Effector memory CD8-positive, alpha-beta T cell (primary cell): ENCODE measurements around the gene FOXC1.

ENCODE experiments used
- ATAC-seq: fragments of 150-1000 bp; cut with Tn5 transposase; replicated peaks from 2 replicates; pipeline ENCODE4 v1.10.0; 2021; ENCODE audit warnings: mild to moderate bottlenecking, moderate library complexity
- DNase-seq, 3 experiments: peaks; one replicate each; pipeline ENCODE4 v3.0.0; 2021
- H3K27ac Mint-ChIP-seq, 2 donors: one replicate each; pipeline ENCODE4 v1.8.0; 2022; ENCODE audit warnings: mild to moderate bottlenecking in 2 of 2, mixed read lengths in 2 of 2, moderate library complexity in 2 of 2
- H3K27me3 Mint-ChIP-seq, 2 donors: one replicate each; pipeline ENCODE4 v1.8.0; 2022; ENCODE audit warnings: mixed read lengths in 2 of 2
- H3K36me3 Mint-ChIP-seq: one replicate; pipeline ENCODE4 v1.8.0; 2022; ENCODE audit warnings: mild to moderate bottlenecking, moderate library complexity, mixed read lengths; ENCODE audit not compliant: insufficient read depth
- H3K4me1 Mint-ChIP-seq, 2 donors: one replicate each; pipeline ENCODE4 v1.8.0; 2022; ENCODE audit warnings: low read depth in 2 of 2, mixed read lengths in 2 of 2
- H3K4me3 Mint-ChIP-seq, 2 donors: one replicate each; pipeline ENCODE4 v1.8.0; 2022; ENCODE audit warnings: mild to moderate bottlenecking in 2 of 2, mixed read lengths in 2 of 2, moderate library complexity in 2 of 2
- H3K9me3 Mint-ChIP-seq, 2 donors: one replicate each; pipeline ENCODE4 v1.8.0; 2022; ENCODE audit warnings: mixed read lengths in 2 of 2

The FOXC1 gene

GRCh38 chr6:1622220-1622850, 12.6 kb downstream of the FOXC1 start:
- DNase-seq (no peak), ATAC-seq (no peak)
- peaks cover 52 to 72% of the 10 kb centered on the region in 2 donors for H3K27me3 Mint-ChIP-seq
- no peaks in the 10 kb centered on the region for H3K9me3 Mint-ChIP-seq
- peaks cover 10 to 16% of the 10 kb centered on the region in 2 donors for H3K4me1 Mint-ChIP-seq
- H3K4me3 Mint-ChIP-seq: no peak overlapping the region
- H3K27ac Mint-ChIP-seq: no peak overlapping the region
- no peaks in the 10 kb centered on the region for H3K36me3 Mint-ChIP-seq

- H3K4me1 Mint-ChIP-seq: peaks cover 10 to 16% of the 10 kb centered on the region in 2 donors
- H3K9me3 Mint-ChIP-seq: no peaks in the 10 kb centered on the region
- peaks cover 52 to 72% of the 10 kb centered on the region in 2 donors for H3K27me3 Mint-ChIP-seq
- ATAC-seq: no peak
- no peaks in the 10 kb centered on the region for H3K36me3 Mint-ChIP-seq
- H3K27ac Mint-ChIP-seq: no peak overlapping the region
- H3K4me3 Mint-ChIP-seq: peak overlapping the region in 1 of 2 donors; percentile 48
- no peak for DNase-seq
Observed at GRCh38 chr6:1622851-1623768, 13.4 kb downstream of the FOXC1 start.

DNA sequence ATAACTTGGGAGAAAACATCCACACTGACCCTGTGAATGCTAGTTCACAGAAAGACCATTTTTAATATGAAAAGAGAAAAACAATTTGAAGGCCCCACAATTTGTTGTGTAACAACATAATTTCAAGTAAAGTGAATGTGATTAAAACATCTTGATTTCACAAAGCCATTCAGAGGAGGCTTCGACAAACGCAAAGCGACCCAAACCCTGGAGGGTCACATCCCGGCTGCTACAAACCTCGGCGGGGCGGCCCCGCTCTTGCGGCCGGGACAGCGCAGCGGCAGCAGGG, 14.0 kb downstream of the FOXC1 start:
- Mint-ChIP-seq H3K9me3 (no peaks in the 10 kb centered on the region), H3K27ac (no peak overlapping the region), H3K4me3 (peak overlapping the region in 1 of 2 donors; percentile 48), H3K4me1 (peaks cover 7 to 16% of the 10 kb centered on the region in 2 donors), H3K36me3 (no peaks in the 10 kb centered on the region), H3K27me3 (peaks cover 53 to 72% of the 10 kb centered on the region in 2 donors)
- DNase-seq: no peak
- no peak for ATAC-seq

DNA sequence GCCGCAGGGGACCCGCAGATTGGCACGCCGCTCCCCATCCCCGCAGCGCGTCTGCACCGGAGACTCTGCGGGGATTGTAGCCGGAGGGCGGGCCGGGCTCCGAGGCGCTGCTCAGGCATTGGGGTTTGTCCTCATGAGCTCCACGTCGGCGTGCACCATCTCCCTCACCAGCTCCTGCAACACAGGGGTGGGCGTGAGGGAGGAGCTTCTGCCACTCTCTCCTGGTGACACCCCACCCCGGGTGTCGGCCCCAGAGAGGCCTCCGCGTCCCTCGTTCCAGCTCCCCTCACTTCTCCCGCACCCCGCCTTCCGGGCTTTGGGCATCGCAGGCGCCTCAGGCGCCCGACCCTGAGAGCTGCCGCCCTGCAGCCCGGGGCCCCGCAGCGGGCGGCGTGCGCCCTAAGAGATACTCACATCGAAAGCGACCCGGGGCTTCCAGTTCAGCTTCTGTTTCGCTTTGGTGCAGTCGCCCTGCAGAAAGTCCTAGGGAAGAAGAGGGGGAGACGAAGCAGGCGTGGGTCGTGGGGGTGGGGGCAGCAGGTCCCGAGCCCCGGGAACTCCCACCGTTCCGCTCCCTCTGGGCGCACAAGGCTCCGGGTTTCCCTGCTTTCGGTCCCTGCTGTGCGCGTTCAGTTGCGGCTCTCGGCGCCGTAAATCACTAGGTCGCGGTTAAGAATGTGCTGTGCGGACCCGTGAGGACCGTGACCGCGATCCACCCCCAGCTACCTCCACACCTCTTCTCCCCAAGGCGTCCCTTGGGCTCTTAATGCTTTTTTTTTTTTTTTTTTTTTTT, 14.5 kb downstream of the FOXC1 start:
- H3K27ac Mint-ChIP-seq: no peak overlapping the region
- DNase-seq: no peak
- H3K27me3 Mint-ChIP-seq: peaks cover 59 to 73% of the 10 kb centered on the region in 2 donors
- ATAC-seq: no peak
- H3K4me1 Mint-ChIP-seq: peaks cover 7 to 16% of the 10 kb centered on the region in 2 donors
- H3K9me3 Mint-ChIP-seq: no peaks in the 10 kb centered on the region
- no peaks in the 10 kb centered on the region for H3K36me3 Mint-ChIP-seq
- peak overlapping the region; percentile 33 to 79 for H3K4me3 Mint-ChIP-seq

DNA sequence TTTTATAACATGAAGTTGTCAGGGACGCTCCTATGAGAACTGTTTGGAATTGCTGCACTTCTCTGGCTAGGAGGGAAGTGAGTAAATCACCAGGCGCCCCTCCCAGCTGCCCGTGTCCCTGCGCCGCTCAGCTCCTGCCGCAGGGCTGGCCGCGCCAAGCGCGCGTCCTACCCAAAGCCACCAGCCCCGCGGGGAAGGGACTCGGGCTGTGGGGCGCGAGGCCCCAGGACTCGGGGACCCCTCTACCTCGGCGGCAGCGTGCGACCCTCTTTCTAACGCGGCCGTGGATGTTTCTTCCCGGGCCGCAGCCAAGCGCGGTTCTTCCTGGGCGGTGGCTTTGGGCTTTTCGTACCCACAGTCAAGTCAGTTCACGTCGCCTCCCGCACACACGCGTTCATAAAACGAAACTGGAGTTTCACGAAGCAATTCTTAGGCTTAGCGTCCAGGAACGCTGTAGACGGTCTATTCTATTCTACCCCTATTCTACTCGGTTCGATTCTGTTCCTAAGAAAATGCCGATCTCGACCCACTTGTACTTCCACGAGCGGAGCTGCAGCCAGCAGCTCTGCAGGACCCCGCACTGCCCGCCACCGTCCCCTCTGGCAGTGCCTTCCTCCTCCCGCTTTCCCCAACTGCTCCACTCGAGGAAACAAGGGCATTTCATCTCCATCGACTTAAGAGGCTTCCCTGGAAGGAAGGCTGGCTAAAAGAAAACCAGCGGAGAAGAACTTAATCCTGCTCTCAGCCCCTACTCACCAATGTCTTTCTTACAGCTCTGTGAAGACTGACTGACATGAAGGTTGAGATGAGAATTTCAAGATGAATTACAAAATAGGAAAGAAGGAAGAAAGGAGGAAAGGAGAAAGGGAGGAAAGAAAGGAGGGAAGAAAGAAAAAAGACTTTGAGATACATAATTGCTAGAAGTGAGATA, 15.4 kb downstream of the FOXC1 start:
- Mint-ChIP-seq H3K27ac (no peak overlapping the region), H3K27me3 (peaks cover 64 to 82% of the 10 kb centered on the region in 2 donors), H3K36me3 (no peaks in the 10 kb centered on the region), H3K4me1 (peaks cover 7 to 16% of the 10 kb centered on the region in 2 donors), H3K9me3 (no peaks in the 10 kb centered on the region), H3K4me3 (peak overlapping the region; percentile 75 to 79)
- ATAC-seq: peak; percentile 44
- DNase-seq: no peak

GRCh38 chr6:1625794-1626435, 16.2 kb downstream of the FOXC1 start:
- Mint-ChIP-seq H3K36me3 (no peaks in the 10 kb centered on the region), H3K27me3 (peaks cover 69 to 89% of the 10 kb centered on the region in 2 donors), H3K4me1 (peaks cover 7 to 16% of the 10 kb centered on the region in 2 donors), H3K9me3 (no peaks in the 10 kb centered on the region), H3K27ac (no peak overlapping the region), H3K4me3 (peak overlapping the region; percentile 75 to 79)
- DNase-seq: no peak
- no peak for ATAC-seq

DNA sequence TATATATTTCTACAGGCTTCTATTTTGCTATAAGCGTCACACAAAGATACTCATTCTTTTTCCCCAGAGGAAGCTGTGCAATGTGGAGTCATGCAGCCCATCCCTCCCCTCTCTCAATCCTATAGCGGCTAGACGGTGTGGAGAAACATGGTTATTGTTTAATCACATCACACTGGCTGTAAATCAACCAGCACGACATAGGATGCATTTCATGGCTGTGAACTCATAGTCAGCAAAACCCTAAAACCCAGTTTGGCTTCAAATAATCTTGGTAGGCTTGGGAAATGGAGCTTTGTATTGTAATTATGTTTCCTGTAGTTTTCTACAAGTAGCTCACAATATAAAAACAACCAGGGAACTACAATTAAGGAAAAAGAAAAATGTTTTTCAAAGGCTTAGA, 16.8 kb downstream of the FOXC1 start:
- H3K9me3 Mint-ChIP-seq: no peaks in the 10 kb centered on the region
- peak overlapping the region; percentile 75 to 79 for H3K4me3 Mint-ChIP-seq
- ATAC-seq (no peak), DNase-seq (no peak)
- H3K27me3 Mint-ChIP-seq: peaks cover 69 to 86% of the 10 kb centered on the region in 2 donors
- H3K27ac Mint-ChIP-seq: no peak overlapping the region
- H3K4me1 Mint-ChIP-seq: peaks cover 7 to 16% of the 10 kb centered on the region in 2 donors
- H3K36me3 Mint-ChIP-seq: no peaks in the 10 kb centered on the region

- DNase-seq (no peak), ATAC-seq (no peak)
- Mint-ChIP-seq H3K4me3 (no peak overlapping the region), H3K27me3 (peaks cover 58 to 71% of the 10 kb centered on the region in 2 donors), H3K4me1 (peaks cover 7 to 16% of the 10 kb centered on the region in 2 donors), H3K27ac (no peak overlapping the region), H3K9me3 (no peaks in the 10 kb centered on the region), H3K36me3 (no peaks in the 10 kb centered on the region)
Observed at GRCh38 chr6:1627827-1628560, 18.3 kb downstream of the FOXC1 start.

GRCh38 chr6:1629316-1629715, 19.6 kb downstream of the FOXC1 start:
- Mint-ChIP-seq H3K4me1 (peaks cover 7 to 17% of the 10 kb centered on the region in 2 donors), H3K27me3 (peaks cover 53 to 77% of the 10 kb centered on the region in 2 donors)

DNA sequence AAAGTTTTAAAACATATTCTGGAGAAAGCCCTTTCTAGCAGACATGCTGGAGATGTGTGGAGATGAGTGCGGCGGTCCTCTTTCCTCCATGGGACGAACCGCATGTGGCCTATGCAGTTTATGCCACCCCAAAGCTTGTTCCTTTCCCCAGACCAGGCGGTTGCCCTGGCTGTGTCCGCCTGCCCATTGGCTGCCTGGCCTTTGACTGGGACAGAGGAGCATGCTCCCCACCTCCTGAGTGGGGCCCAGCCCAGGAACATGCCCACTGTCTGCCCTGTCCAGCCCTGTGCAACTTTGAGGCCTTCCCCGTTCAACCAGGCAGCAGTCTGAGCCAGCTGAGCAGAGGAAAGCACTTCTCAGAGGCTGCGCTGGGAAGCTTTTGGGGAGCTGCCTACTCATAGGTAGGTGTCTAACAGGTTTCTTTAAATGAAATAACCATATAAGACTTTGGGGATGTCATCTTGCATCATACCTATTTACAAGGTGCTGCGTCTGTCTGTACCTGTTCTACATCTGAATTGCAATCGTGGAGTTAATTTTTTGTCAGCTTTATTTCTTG, 20.6 kb downstream of the FOXC1 start:
- Mint-ChIP-seq H3K36me3 (no peaks in the 10 kb centered on the region), H3K4me3 (no peak overlapping the region), H3K9me3 (no peaks in the 10 kb centered on the region), H3K27me3 (peaks cover 50 to 78% of the 10 kb centered on the region in 2 donors), H3K4me1 (peaks cover 4 to 12% of the 10 kb centered on the region in 2 donors), H3K27ac (no peak overlapping the region)
- DNase-seq: no peak
- no peak for ATAC-seq

More at GRCh38 chr6:1629316-1629715, 19.6 kb downstream of the FOXC1 start:
- ATAC-seq: no peak
- DNase-seq: no peak
- Mint-ChIP-seq H3K4me3 (no peak overlapping the region), H3K36me3 (no peaks in the 10 kb centered on the region), H3K9me3 (no peaks in the 10 kb centered on the region), H3K27ac (no peak overlapping the region)

DNA sequence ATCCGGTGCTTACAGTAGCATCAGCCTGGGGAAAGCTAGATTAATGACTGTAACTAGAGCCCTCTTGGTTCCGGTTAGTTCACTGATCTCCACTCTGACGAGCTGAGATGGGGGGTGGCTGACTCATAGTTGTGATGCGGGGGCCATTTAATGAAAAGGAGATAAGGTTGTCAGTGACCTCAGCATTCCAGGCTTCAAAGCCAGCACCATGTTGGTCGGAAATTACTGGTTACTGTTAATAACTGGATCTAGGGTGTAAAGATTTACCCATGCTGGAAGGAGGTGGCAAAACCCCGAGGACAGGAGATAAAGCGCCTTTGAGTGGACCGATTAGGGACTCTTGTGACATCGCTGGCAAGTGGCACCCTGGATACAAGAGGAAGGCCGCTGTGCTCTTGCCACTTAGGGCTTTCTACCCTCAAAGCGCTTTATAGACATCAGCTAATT, 21.1 kb downstream of the FOXC1 start:
- peaks cover 45 to 73% of the 10 kb centered on the region in 2 donors for H3K27me3 Mint-ChIP-seq
- H3K9me3 Mint-ChIP-seq: no peaks in the 10 kb centered on the region
- H3K4me3 Mint-ChIP-seq: no peak overlapping the region
- no peaks in the 10 kb centered on the region for H3K36me3 Mint-ChIP-seq
- DNase-seq (no peak), ATAC-seq (no peak)
- H3K4me1 Mint-ChIP-seq: peaks cover 0 to 9% of the 10 kb centered on the region in 2 donors
- H3K27ac Mint-ChIP-seq: no peak overlapping the region
